Large intestine (tissue), 3 donors: ENCODE results near the gene DAGLB. TPM values are rescaled to one million over a fixed set of nuclear protein-coding genes. Genes with fewer than 3 reads are reported as not detected.
"Not testable (repeated sequence)": the region's sequence is repeated elsewhere in the genome, so short reads cannot be mapped to it uniquely, and the experiment has no call there.

ENCODE experiments used
- DNase-seq, 2 donors: peaks; one replicate each; pipeline versions ENCODE4 v3.0.0 to v3.0.0-alpha.2; 2013
- H3K27ac ChIP-seq: one replicate; pipeline ENCODE4 v1.5.1; 2013; ENCODE audit warnings: low read length
- H3K27me3 ChIP-seq: 2 replicates; pipeline ENCODE4 v1.6.1; 2013; ENCODE audit warnings: low read length; ENCODE audit not compliant: control insufficient read depth, insufficient read depth
- H3K36me3 ChIP-seq: 2 replicates; pipeline ENCODE4 v1.6.1; 2013; ENCODE audit warnings: low read length; ENCODE audit not compliant: control insufficient read depth, insufficient read depth
- H3K4me1 ChIP-seq: one replicate; pipeline ENCODE4 v1.6.1; 2013; ENCODE audit warnings: low read length; ENCODE audit not compliant: control insufficient read depth, insufficient read depth
- H3K4me3 ChIP-seq: one replicate; pipeline ENCODE4 v1.5.1; 2013; ENCODE audit warnings: low read length
- H3K9me3 ChIP-seq: one replicate; pipeline ENCODE4 v1.6.1; 2013; ENCODE audit warnings: mild to moderate bottlenecking, low read depth, low read length, moderate library complexity; ENCODE audit not compliant: control insufficient read depth
- WGBS: methylation state at CpG from one replicate; pipeline ENCODE4 v1.1.5; 2013; ENCODE audit warnings: low lambda C conversion rate; ENCODE audit not compliant: insufficient coverage; 5-methylcytosine and 5-hydroxymethylcytosine counted together
- polyA plus RNA-seq: library from polyadenylated mRNA; unstranded; fragments of 120-200 nt; gene quantifications from one replicate; pipeline ENCODE4 v1.2.1, GENCODE V29; 2013

DAGLB gene
- polyA plus RNA-seq, 1 donor: 15.3 TPM

DNA sequence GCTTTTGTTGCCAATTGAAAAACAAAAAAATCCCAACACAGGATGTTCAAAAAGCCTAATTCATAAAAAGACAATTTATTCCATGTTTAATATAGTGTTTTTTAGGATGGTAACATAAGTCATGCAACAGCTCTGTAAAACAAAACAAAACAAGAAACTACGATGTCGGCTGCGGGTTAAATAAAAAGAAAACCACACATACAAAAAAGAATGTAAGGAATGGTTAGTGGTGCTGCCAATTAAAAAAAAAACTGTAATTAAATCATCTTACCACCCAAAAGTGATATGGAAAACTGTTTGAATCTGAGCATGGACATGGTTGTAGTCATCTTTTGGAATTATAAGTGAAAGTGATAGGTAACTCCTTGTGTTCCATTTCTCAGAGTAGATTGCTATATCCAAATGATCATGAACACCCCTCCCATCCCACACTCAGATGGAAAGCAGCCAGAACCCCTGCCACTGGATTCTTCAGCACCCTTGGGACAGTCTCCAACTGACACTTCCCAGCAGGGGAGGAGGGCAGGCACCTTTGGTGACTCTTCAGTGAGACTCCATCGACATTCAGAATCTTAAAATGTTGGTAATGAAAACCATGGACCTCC, 14.3 kb upstream of the DAGLB start:
- Histone ChIP-seq H3K4me1 (no peaks in the 10 kb centered on the region), H3K27me3 (no peaks in the 10 kb centered on the region), H3K9me3 (no peaks in the 10 kb centered on the region), H3K36me3 (peaks cover 59% of the 10 kb centered on the region), H3K4me3 (no peak overlapping the region), H3K27ac (no peak overlapping the region)
- DNase-seq: no peak
- 80% methylated on average over 1 of the region's 4 CpGs for WGBS

DNA sequence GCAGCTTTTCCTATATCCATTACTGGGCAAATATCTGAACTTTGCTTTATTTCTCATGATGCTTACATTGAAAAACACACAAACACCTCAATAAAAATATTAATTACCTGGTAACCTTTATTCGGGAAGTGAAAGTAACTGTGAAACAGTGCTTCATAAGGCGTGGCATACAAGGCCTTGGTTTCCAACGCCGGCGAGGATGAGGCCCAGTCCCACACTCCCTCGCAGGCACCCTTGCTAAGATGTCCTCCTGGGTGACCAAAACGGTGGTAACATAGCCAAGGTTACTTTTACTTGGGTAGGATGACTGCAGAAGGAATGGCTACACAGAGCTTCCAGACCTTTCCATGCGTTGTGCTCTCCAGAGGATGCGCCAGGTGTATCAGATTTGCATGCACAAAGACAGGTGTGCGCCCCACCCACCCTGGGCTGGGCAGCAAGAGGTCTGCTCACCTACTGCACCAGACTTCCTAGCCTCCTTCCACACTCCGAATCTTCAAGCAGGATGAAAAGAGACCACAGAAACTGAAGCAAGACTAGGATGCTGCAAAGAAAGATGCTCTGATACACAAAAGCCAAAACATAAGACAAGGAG, 13.3 kb upstream of the DAGLB start:
- H3K9me3 ChIP-seq: no peaks in the 10 kb centered on the region
- DNase-seq: no peak
- no CpG with 5 or more reads among the region's 11 CpGs for WGBS
- no peaks in the 10 kb centered on the region for H3K4me1 ChIP-seq
- H3K4me3 ChIP-seq: no peak overlapping the region
- peaks cover 49% of the 10 kb centered on the region for H3K36me3 ChIP-seq
- no peaks in the 10 kb centered on the region for H3K27me3 ChIP-seq
- H3K27ac ChIP-seq: no peak overlapping the region

DNA sequence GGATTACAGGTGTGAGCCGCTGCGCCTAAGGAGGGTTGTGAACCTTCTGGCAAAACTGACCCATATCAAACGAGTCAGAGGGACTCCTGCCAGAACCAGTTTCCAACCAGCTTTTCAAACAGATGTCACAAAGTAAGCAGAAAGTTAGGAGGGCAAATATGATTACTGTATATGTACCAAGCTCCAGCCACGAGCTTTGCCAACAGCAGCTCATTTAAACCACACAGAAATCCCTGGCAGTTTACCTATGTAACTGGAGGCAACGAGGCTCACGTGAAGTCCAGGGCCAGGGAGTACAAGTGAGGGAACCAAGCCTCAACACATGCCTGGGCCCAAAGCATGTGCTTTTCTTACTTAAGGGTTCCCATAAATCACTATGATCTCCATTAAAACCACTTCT, 12.5 kb upstream of the DAGLB start:
- H3K4me3 ChIP-seq: no peak overlapping the region
- peaks cover 41% of the 10 kb centered on the region for H3K36me3 ChIP-seq
- no CpG with 5 or more reads among the region's 6 CpGs for WGBS
- no peaks in the 10 kb centered on the region for H3K4me1 ChIP-seq
- H3K9me3 ChIP-seq: no peaks in the 10 kb centered on the region
- no peak overlapping the region for H3K27ac ChIP-seq
- no peaks in the 10 kb centered on the region for H3K27me3 ChIP-seq
- DNase-seq: no peak

DNA sequence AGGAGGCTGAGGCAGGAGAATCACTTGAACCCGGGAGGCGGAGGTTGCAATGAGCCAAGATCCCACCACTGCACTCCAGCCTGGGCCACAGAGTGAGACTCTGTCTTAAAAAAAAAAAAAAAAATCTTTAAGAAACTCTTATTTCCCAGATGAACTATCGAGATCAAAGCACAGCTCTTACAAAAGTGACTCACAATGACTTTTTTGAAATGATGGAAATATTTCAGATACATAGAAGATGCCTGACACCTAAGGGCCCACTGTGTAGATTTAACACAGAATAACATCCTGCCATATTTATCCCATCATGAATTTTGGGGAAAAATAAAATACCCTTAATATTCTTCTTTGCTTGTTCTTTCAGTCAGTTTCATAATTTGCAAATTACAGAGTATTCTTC, 10.9 kb upstream of the DAGLB start:
- not testable (repeated sequence) for DNase-seq, H3K4me1 ChIP-seq
- 100% methylated on average over 1 of the region's 3 CpGs for WGBS

DNA sequence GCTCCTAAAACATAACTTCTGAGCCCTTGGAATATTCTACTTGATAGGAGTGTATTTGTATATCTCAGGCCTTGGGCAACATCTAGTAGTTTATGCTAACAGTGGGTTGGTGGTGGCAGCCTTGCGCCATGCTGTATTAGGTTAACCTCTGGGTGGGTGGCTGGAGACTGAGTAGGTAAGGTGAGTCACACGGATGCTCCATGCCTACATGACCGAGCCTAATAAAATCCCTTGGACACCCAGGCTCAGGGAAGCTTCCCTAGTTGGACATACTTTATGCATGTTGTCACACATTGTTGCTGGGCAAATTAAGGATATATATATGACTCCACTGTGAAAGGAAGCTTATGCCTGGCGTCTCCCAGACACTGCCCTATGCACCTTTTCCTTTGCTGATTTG, 6.0 kb upstream of the DAGLB start:
- H3K9me3 ChIP-seq: no peaks in the 10 kb centered on the region
- no peak overlapping the region for H3K27ac ChIP-seq
- no peaks in the 10 kb centered on the region for H3K36me3 ChIP-seq
- no peaks in the 10 kb centered on the region for H3K27me3 ChIP-seq
- H3K4me3 ChIP-seq: no peak overlapping the region
- DNase-seq: no peak
- WGBS: no CpG with 5 or more reads among the region's 4 CpGs
- H3K4me1 ChIP-seq: peaks cover 9% of the 10 kb centered on the region

More for the DNA sequence above, 10.9 kb upstream of the DAGLB start:
- H3K4me3 ChIP-seq, H3K9me3 ChIP-seq, H3K27ac ChIP-seq, H3K27me3 ChIP-seq: not testable (repeated sequence)
- peaks cover 31% of the 10 kb centered on the region for H3K36me3 ChIP-seq

DNA sequence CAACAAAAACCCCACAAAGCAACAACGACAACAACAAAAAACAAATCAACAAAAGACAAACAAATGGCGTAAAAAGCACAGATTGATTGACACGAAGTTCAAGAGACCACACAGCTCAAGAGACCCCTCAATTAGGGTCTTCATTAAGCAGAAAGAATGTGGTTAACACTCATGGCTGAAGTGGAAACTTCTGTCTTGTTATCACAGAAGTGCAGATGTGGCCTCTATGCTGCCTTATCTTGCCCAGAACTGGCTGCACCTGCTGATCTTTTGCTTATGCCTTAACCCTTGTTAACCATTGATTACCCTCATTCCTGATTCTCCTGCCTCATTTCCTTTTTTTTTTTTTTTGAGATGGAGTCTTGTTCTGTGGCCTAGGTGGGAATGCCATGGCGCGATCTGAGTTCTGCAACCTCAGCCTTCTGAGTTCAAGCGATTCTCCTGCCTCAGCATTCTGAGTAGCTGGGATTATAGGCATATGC, 3.5 kb upstream of the DAGLB start:
- Histone ChIP-seq H3K4me3 (no peak overlapping the region), H3K36me3 (no peaks in the 10 kb centered on the region), H3K27ac (peak overlapping the region; percentile 42), H3K9me3 (no peaks in the 10 kb centered on the region), H3K4me1 (peaks cover 15% of the 10 kb centered on the region), H3K27me3 (no peaks in the 10 kb centered on the region)
- peak; percentile 38 to 65 for DNase-seq
- WGBS: 70% methylated on average over 3 of the region's 6 CpGs

DNA sequence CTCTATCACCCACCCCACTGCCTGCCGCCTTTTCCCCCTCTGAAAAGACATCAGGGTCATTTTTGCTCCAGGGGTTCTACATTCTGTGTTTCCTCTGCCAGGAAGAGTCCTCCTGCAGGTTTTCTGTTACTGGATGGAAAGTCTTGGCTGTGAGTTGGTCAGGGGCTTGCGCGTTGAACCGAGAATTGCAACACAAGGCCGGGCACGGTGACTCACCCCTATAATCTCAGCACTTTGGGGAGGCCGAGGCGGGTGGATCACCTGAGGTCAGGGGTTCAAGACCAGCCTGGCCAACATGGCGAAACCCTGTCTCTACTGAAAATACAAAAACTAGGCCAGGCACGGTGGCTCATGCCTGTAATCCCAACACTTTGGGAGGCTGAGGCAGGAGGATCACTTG, 2.8 kb upstream of the DAGLB start:
- peak in 1 of 2 donors; percentile 36 for DNase-seq
- H3K36me3 ChIP-seq, H3K27me3 ChIP-seq, H3K9me3 ChIP-seq, H3K4me3 ChIP-seq, H3K27ac ChIP-seq: not testable (repeated sequence)
- no CpG with 5 or more reads among the region's 10 CpGs for WGBS
- peaks cover 15% of the 10 kb centered on the region for H3K4me1 ChIP-seq

DNA sequence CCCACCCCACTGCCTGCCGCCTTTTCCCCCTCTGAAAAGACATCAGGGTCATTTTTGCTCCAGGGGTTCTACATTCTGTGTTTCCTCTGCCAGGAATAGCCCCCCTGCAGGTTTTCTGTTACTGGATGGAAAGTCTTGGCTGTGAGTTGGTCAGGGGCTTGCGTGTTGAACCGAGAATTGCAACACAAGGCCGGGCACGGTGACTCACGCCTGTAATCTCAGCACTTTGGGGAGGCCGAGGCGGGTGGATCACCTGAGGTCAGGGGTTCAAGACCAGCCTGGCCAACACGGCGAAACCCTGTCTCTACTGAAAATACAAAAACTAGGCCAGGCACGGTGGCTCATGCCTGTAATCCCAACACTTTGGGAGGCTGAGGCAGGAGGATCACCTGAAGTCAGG, 2.1 kb upstream of the DAGLB start:
- H3K4me1 ChIP-seq: peaks cover 15% of the 10 kb centered on the region
- H3K4me3 ChIP-seq, H3K9me3 ChIP-seq, DNase-seq, H3K27me3 ChIP-seq, H3K27ac ChIP-seq, H3K36me3 ChIP-seq: not testable (repeated sequence)
- no CpG with 5 or more reads among the region's 11 CpGs for WGBS

DNA sequence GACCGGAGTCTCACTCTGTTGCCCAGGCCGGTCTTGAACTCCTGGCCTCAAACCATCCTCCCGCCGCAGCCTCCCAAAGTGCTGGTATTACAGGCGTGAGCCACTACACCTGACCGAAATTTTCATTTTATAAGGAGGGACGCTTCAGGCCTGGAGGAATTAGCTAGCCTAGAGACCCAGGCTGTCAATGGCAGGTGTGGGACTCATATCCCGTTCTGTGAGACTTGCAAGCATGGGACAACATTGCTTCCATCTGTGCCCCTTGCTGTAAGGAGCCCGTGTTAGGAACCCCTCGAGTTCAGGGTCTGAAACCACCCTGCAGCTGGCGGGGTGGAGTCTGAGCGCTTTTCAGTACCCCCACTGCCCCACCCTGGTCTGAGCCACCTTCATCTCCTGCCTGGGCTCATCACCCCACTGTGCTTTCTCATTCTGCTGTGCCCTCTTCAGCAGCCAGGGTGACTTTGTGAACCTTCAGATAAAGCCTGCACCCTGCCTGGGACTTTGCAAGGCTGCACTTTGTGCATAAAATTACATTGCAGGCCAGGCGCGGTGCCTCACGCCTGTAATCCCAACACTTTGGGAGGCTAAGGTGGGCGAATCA, 1.3 kb upstream of the DAGLB start:
- Histone ChIP-seq H3K27ac (peak overlapping the region; percentile 93), H3K4me1 (peaks cover 15% of the 10 kb centered on the region), H3K36me3 (peaks cover 16% of the 10 kb centered on the region), H3K27me3 (no peaks in the 10 kb centered on the region), H3K4me3 (no peak overlapping the region), H3K9me3 (no peaks in the 10 kb centered on the region)
- DNase-seq: peak; percentile 52 to 77
- no CpG with 5 or more reads among the region's 16 CpGs for WGBS

DNA sequence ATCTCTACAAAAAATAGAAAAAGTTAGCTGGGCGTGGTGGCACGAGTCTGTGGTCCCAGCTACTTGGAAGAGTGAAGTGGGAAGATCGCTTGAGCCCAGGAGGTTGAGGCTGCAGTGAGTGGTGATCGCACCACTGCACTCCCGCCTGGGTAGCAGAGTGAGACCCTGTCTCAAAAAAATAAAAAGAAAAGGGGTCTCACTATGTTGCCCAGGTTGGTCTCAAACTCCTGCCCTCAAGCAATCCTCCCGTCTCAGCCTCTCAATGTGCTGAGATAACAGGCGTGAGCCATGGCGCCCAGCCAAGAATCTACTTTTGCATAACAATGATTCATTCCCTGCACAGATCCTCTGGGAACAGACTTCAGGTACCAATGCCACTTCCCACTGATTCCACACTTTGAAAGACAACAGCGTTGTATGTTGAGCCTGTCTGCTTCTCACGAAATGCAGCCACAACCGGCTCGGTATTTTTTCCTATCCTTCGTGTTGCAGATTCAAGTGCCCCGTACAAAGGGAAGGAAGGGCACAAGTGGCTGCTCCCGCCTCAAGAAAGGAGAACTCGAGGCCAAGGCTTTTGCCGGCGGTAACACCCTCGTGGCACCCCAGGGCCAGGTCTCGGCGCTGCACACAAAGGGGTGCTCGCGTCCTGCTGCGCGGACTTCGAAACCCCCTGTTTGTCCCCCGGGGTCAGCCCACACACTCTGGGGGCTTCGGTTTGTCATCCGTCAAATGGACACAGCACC, 745 bp downstream of the DAGLB start:
- H3K4me3 ChIP-seq: peak overlapping the region; percentile 81
- H3K27me3 ChIP-seq: no peaks in the 10 kb centered on the region
- H3K36me3 ChIP-seq: peaks cover 28% of the 10 kb centered on the region
- DNase-seq: peak; percentile 70 to 85
- H3K27ac ChIP-seq: peak overlapping the region; percentile 93
- WGBS: 51% methylated on average over 5 of the region's 29 CpGs
- no peaks in the 10 kb centered on the region for H3K9me3 ChIP-seq
- H3K4me1 ChIP-seq: peaks cover 15% of the 10 kb centered on the region
